ENCODE data around the gene TAX1BP1.

Gene TAX1BP1

DNA sequence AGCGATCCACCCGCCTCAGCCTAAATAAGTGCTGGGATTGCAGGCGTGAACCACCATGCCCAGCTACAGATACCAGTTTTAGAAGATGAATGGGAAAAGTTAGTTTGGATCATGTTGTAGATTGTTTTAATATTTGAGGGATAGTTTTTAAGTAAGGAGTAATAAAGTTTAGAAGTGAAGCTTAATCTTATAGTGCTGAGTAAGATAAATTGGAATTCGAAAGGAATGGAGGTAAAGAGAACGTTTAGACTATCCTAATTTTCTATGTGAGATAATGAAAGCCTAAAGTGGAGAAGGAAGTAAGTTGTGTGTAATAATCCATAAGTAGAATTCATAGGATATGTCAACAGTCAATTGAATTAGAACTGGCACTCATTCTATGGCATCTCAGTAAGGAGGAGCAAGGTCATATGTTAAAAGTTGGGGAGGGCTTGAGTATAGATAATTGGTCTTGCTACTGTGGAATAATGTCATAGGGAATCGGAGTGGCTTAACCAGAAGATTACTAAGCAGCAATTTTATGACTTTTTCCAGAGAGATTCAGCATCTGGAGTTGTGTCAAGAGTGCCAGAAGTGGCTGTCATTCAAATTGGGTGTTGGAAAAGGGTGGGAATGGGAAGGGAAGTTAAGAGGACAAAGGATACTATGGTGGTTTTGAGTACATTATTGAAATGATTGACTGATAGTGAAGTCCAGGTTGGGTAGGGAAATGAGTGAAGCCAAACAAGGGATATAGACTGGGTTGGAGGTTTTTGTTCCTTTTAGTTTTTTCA, 12.1 kb downstream of the TAX1BP1 start:
- no peaks in the 10 kb centered on the region for H3K9me3 ChIP-seq (ENCODE audit: severe bottlenecking)
- no peak overlapping the region for H3K27ac ChIP-seq (ENCODE audit: poor library complexity, severe bottlenecking)
- no peak for ATAC-seq (ENCODE audit: low read depth)
- H3K36me3 ChIP-seq (ENCODE audit: low read depth): peaks cover 66% of the 10 kb centered on the region
- no peaks in the 10 kb centered on the region for H3K4me1 ChIP-seq (ENCODE audit: insufficient read depth, poor library complexity, severe bottlenecking)
- no peaks in the 10 kb centered on the region for H3K27me3 ChIP-seq (ENCODE audit: insufficient read depth, poor library complexity, severe bottlenecking)
- H3K4me3 ChIP-seq (ENCODE audit: severe bottlenecking): no peak overlapping the region
- no peak for TF ChIP-seq CTCF (IDR thresholded peaks at IDR 0.05; ENCODE audit: poor library complexity, severe bottlenecking)
- DNase-seq (ENCODE audit: low spot score): no peak

GRCh38 chr7:27753863-27754262, 13.9 kb downstream of the TAX1BP1 start:
- no peak for ATAC-seq (ENCODE audit: low read depth)
- Histone ChIP-seq H3K9me3 (ENCODE audit: severe bottlenecking) (no peaks in the 10 kb centered on the region), H3K27ac (ENCODE audit: poor library complexity, severe bottlenecking) (no peak overlapping the region), H3K4me3 (ENCODE audit: severe bottlenecking) (no peak overlapping the region), H3K4me1 (ENCODE audit: insufficient read depth, poor library complexity, severe bottlenecking) (no peaks in the 10 kb centered on the region), H3K27me3 (ENCODE audit: insufficient read depth, poor library complexity, severe bottlenecking) (no peaks in the 10 kb centered on the region), H3K36me3 (ENCODE audit: low read depth) (peaks cover 77% of the 10 kb centered on the region)
- DNase-seq (ENCODE audit: low spot score): no peak
- no peak for TF ChIP-seq CTCF (IDR thresholded peaks at IDR 0.05; ENCODE audit: poor library complexity, severe bottlenecking)

DNA sequence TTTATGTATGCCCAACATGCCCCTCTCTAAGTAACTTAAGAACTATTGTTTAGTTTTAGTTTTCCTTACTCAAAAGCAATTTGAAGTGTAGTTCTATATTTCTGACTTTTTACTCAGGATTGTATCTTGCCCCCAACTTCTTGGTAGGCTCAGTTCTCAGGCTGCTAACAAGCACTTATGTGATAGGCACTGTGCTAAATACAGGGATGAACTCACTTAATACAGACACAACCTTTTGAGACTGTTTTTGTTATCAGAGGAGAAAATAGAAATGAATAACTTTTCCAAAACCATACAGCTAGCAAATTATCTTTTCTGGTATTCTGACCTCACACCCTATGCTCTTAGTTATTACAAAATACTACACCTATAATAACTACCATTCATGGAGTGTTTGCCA, 16.3 kb downstream of the TAX1BP1 start:
- H3K9me3 ChIP-seq (ENCODE audit: severe bottlenecking): no peaks in the 10 kb centered on the region
- TF ChIP-seq CTCF (IDR thresholded peaks at IDR 0.05; ENCODE audit: poor library complexity, severe bottlenecking): no peak

GRCh38 chr7:27759491-27759890, 19.5 kb downstream of the TAX1BP1 start:
- H3K36me3 ChIP-seq (ENCODE audit: low read depth): peaks cover 58% of the 10 kb centered on the region

More for the DNA sequence above, 16.3 kb downstream of the TAX1BP1 start:
- ATAC-seq (ENCODE audit: low read depth) (no peak), DNase-seq (ENCODE audit: low spot score) (no peak)
- no peaks in the 10 kb centered on the region for H3K27me3 ChIP-seq (ENCODE audit: insufficient read depth, poor library complexity, severe bottlenecking)
- H3K4me1 ChIP-seq (ENCODE audit: insufficient read depth, poor library complexity, severe bottlenecking): peaks cover 4% of the 10 kb centered on the region
- H3K36me3 ChIP-seq (ENCODE audit: low read depth): peaks cover 71% of the 10 kb centered on the region
- no peak overlapping the region for H3K27ac ChIP-seq (ENCODE audit: poor library complexity, severe bottlenecking)
- no peak overlapping the region for H3K4me3 ChIP-seq (ENCODE audit: severe bottlenecking)

More at GRCh38 chr7:27759491-27759890, 19.5 kb downstream of the TAX1BP1 start:
- Histone ChIP-seq H3K9me3 (ENCODE audit: severe bottlenecking) (no peaks in the 10 kb centered on the region), H3K4me1 (ENCODE audit: insufficient read depth, poor library complexity, severe bottlenecking) (peaks cover 4% of the 10 kb centered on the region), H3K27ac (ENCODE audit: poor library complexity, severe bottlenecking) (no peak overlapping the region), H3K4me3 (ENCODE audit: severe bottlenecking) (no peak overlapping the region), H3K27me3 (ENCODE audit: insufficient read depth, poor library complexity, severe bottlenecking) (no peaks in the 10 kb centered on the region)
- no peak for TF ChIP-seq CTCF (IDR thresholded peaks at IDR 0.05; ENCODE audit: poor library complexity, severe bottlenecking)
- ATAC-seq (ENCODE audit: low read depth) (no peak), DNase-seq (ENCODE audit: low spot score) (no peak)

Measured in RWPE2 (cell line).